ENCODE measurements around the gene ANXA3. TPM values are rescaled to one million over a fixed set of nuclear protein-coding genes. Genes with fewer than 3 reads are reported as not detected.
A peak's percentile ranks its signal among the peaks of the same experiment; 100 is the strongest.

The ANXA3 gene
- total RNA-seq, 2 experiments from 2014 or later = 0.49 to 1.0 TPM

GRCh38 chr4:78621395-78621794 is 69.8 kb downstream of the ANXA3 start:
- intact Hi-C loops (cut with DNase I, micrococcal nuclease) = no loop called here
- DNase-seq (no peak), ATAC-seq (no peak)
- Mint-ChIP-seq H3K4me3 (no peak overlapping the region), H3K36me3 (ENCODE audit: low read depth) (no peaks in the 10 kb centered on the region), H3K4me1 (peaks cover 2% of the 10 kb centered on the region), H3K9me3 (ENCODE audit: low read depth) (no peaks in the 10 kb centered on the region), H3K27ac (no peak overlapping the region), H3K27me3 (no peaks in the 10 kb centered on the region)
- POLR2A ChIA-PET = no interaction called here
- CTCF ChIA-PET = no interaction called here

GRCh38 chr4:78622253-78622979 is 70.8 kb downstream of the ANXA3 start:
- H3K36me3 Mint-ChIP-seq (ENCODE audit: low read depth) = no peaks in the 10 kb centered on the region
- H3K27me3 Mint-ChIP-seq = no peaks in the 10 kb centered on the region
- DNase-seq (no peak), ATAC-seq (no peak)
- no peak overlapping the region for H3K4me3 Mint-ChIP-seq
- no peaks in the 10 kb centered on the region for H3K9me3 Mint-ChIP-seq (ENCODE audit: low read depth)
- intact Hi-C loops (cut with DNase I, micrococcal nuclease) = no loop called here
- peaks cover 3% of the 10 kb centered on the region for H3K4me1 Mint-ChIP-seq
- ChIA-PET CTCF (no interaction called here), POLR2A (no interaction called here)
- no peak overlapping the region for H3K27ac Mint-ChIP-seq

- no peaks in the 10 kb centered on the region for H3K27me3 Mint-ChIP-seq
- no peak overlapping the region for H3K27ac Mint-ChIP-seq
- H3K4me3 Mint-ChIP-seq = no peak overlapping the region
- no peaks in the 10 kb centered on the region for H3K36me3 Mint-ChIP-seq (ENCODE audit: low read depth)
- intact Hi-C loops (cut with DNase I, micrococcal nuclease) = no loop called here
- ATAC-seq (peak; percentile 39), DNase-seq (no peak)
- H3K9me3 Mint-ChIP-seq (ENCODE audit: low read depth) = no peaks in the 10 kb centered on the region
- peaks cover 7% of the 10 kb centered on the region for H3K4me1 Mint-ChIP-seq
- CTCF ChIA-PET = no interaction called here
- POLR2A ChIA-PET = no interaction called here
Measured at GRCh38 chr4:78624048-78624447, 72.5 kb downstream of the ANXA3 start.

- intact Hi-C loops (cut with DNase I, micrococcal nuclease) = no loop called here
- Mint-ChIP-seq H3K4me1 (peaks cover 7% of the 10 kb centered on the region), H3K4me3 (no peak overlapping the region), H3K27ac (no peak overlapping the region), H3K9me3 (ENCODE audit: low read depth) (no peaks in the 10 kb centered on the region), H3K27me3 (no peaks in the 10 kb centered on the region), H3K36me3 (ENCODE audit: low read depth) (no peaks in the 10 kb centered on the region)
- POLR2A ChIA-PET = no interaction called here
- ATAC-seq (no peak), DNase-seq (no peak)
- CTCF ChIA-PET = interaction anchor here (0.5 to 0.8 kb wide), 2 partner anchors 56 to 236 kb away, joined by 3 to 4 read pairs; no protein-coding TSS in a partner anchor
Measured at GRCh38 chr4:78625073-78625472, 73.5 kb downstream of the ANXA3 start.

GRCh38 chr4:78627046-78627965 is 75.7 kb downstream of the ANXA3 start:
- no peaks in the 10 kb centered on the region for H3K9me3 Mint-ChIP-seq (ENCODE audit: low read depth)
- H3K27me3 Mint-ChIP-seq = no peaks in the 10 kb centered on the region
- ATAC-seq (no peak), DNase-seq (no peak)
- POLR2A ChIA-PET = interaction anchor here (0.6 kb wide), 1 partner anchor 263 kb away, joined by 3 read pairs; no protein-coding TSS in a partner anchor
- intact Hi-C loops (cut with DNase I, micrococcal nuclease) = no loop called here
- H3K27ac Mint-ChIP-seq = no peak overlapping the region
- H3K4me3 Mint-ChIP-seq = no peak overlapping the region
- no peaks in the 10 kb centered on the region for H3K36me3 Mint-ChIP-seq (ENCODE audit: low read depth)
- H3K4me1 Mint-ChIP-seq = peaks cover 7% of the 10 kb centered on the region
- CTCF ChIA-PET = interaction anchor here (1.0 kb wide), 1 partner anchor 18 kb away, joined by 3 read pairs; no protein-coding TSS in a partner anchor

- no peak for DNase-seq
- H3K4me1 Mint-ChIP-seq = peaks cover 7% of the 10 kb centered on the region
- H3K27ac Mint-ChIP-seq = no peak overlapping the region
- ChIA-PET POLR2A (interaction anchor here (0.6 kb wide), 1 partner anchor 263 kb away, joined by 3 read pairs; no protein-coding TSS in a partner anchor), CTCF (interaction anchor here (1.0 kb wide), 2 partner anchors 14 to 236 kb away, joined by 3 read pairs; no protein-coding TSS in a partner anchor)
- H3K4me3 Mint-ChIP-seq = no peak overlapping the region
- H3K9me3 Mint-ChIP-seq (ENCODE audit: low read depth) = no peaks in the 10 kb centered on the region
- intact Hi-C loops (cut with DNase I, micrococcal nuclease) = no loop called here
- H3K36me3 Mint-ChIP-seq (ENCODE audit: low read depth) = no peaks in the 10 kb centered on the region
- ATAC-seq = no peak
- H3K27me3 Mint-ChIP-seq = no peaks in the 10 kb centered on the region
Measured at GRCh38 chr4:78627966-78628678, 76.6 kb downstream of the ANXA3 start.

- DNase-seq (no peak), ATAC-seq (no peak)
- CTCF ChIA-PET = interaction anchor here (0.9 to 1.1 kb wide), 2 partner anchors 15 to 20 kb away, joined by 3 to 4 read pairs; no protein-coding TSS in a partner anchor
- no peaks in the 10 kb centered on the region for H3K27me3 Mint-ChIP-seq
- H3K4me1 Mint-ChIP-seq = peaks cover 7% of the 10 kb centered on the region
- no peak overlapping the region for H3K4me3 Mint-ChIP-seq
- intact Hi-C loops (cut with DNase I, micrococcal nuclease) = no loop called here
- no peaks in the 10 kb centered on the region for H3K36me3 Mint-ChIP-seq (ENCODE audit: low read depth)
- no peak overlapping the region for H3K27ac Mint-ChIP-seq
- POLR2A ChIA-PET = no interaction called here
- H3K9me3 Mint-ChIP-seq (ENCODE audit: low read depth) = no peaks in the 10 kb centered on the region
Measured at GRCh38 chr4:78629991-78630541, 78.5 kb downstream of the ANXA3 start.

GRCh38 chr4:78630615-78631014 is 79.0 kb downstream of the ANXA3 start:
- Mint-ChIP-seq H3K27ac (no peak overlapping the region), H3K9me3 (ENCODE audit: low read depth) (no peaks in the 10 kb centered on the region), H3K36me3 (ENCODE audit: low read depth) (no peaks in the 10 kb centered on the region), H3K4me1 (peaks cover 6% of the 10 kb centered on the region), H3K4me3 (no peak overlapping the region), H3K27me3 (no peaks in the 10 kb centered on the region)
- POLR2A ChIA-PET = no interaction called here
- intact Hi-C loops (cut with DNase I, micrococcal nuclease) = no loop called here
- DNase-seq (no peak), ATAC-seq (no peak)
- CTCF ChIA-PET = interaction anchor here (0.9 kb wide), 1 partner anchor 14 kb away, joined by 4 read pairs; no protein-coding TSS in a partner anchor

- CTCF ChIA-PET = interaction anchor here (0.5 to 1.7 kb wide), 3 partner anchors 8 to 234 kb away, joined by 4 to 5 read pairs (median 4); no protein-coding TSS in a partner anchor
Measured at GRCh38 chr4:78634011-78634664, 82.6 kb downstream of the ANXA3 start.

GRCh38 chr4:78638337-78639172 is 87.0 kb downstream of the ANXA3 start:
- Mint-ChIP-seq H3K36me3 (ENCODE audit: low read depth) (no peaks in the 10 kb centered on the region), H3K4me3 (no peak overlapping the region), H3K27ac (peak overlapping the region; percentile 49), H3K27me3 (no peaks in the 10 kb centered on the region), H3K9me3 (ENCODE audit: low read depth) (no peaks in the 10 kb centered on the region), H3K4me1 (peaks cover 12% of the 10 kb centered on the region)
- intact Hi-C loops (cut with DNase I, micrococcal nuclease) = no loop called here
- ChIA-PET POLR2A (no interaction called here), CTCF (interaction anchor here (1.4 kb wide), 1 partner anchor 13 kb away, joined by 3 read pairs; no protein-coding TSS in a partner anchor)
- peak; percentile 63 for ATAC-seq
- DNase-seq = no peak

More at GRCh38 chr4:78634011-78634664, 82.6 kb downstream of the ANXA3 start:
- intact Hi-C loops (cut with DNase I, micrococcal nuclease) = no loop called here
- DNase-seq (no peak), ATAC-seq (no peak)
- POLR2A ChIA-PET = interaction anchor here (0.6 kb wide), 1 partner anchor 314 kb away, joined by 5 read pairs; no protein-coding TSS in a partner anchor
- no peaks in the 10 kb centered on the region for H3K27me3 Mint-ChIP-seq
- H3K36me3 Mint-ChIP-seq (ENCODE audit: low read depth) = no peaks in the 10 kb centered on the region
- no peak overlapping the region for H3K4me3 Mint-ChIP-seq
- H3K27ac Mint-ChIP-seq = no peak overlapping the region
- H3K4me1 Mint-ChIP-seq = peaks cover 12% of the 10 kb centered on the region
- no peaks in the 10 kb centered on the region for H3K9me3 Mint-ChIP-seq (ENCODE audit: low read depth)

All from activated CD4-positive, alpha-beta T cell treated with anti-CD3 and anti-CD28 coated beads for 36 hours (primary cell).